DOHH2 (cell line): ENCODE results near the gene SIRT7.

ENCODE experiments used
- H3F3A ChIP-seq: fragments of 200-600 bp; sonication (generic), shearing (Covaris generic); 2 replicates; pipeline ENCODE4 v1.6.0; 2016; ENCODE audit warnings: antibody characterized with exemption, mild to moderate bottlenecking; ENCODE audit not compliant: control insufficient read depth, insufficient read depth
- H3K27ac ChIP-seq: fragments of 200-600 bp; sonication (generic); 2 replicates; pipeline ENCODE4 v1.5.1; 2014; ENCODE audit warnings: low read depth, mild to moderate bottlenecking, low read length, moderate library complexity
- H3K27me3 ChIP-seq: fragments of 200-600 bp; sonication (generic); 2 replicates; pipeline ENCODE4 v1.6.1; 2014; ENCODE audit warnings: mild to moderate bottlenecking, low read length, mixed read lengths; ENCODE audit not compliant: control insufficient read depth
- H3K36me3 ChIP-seq: fragments of 200-600 bp; sonication (generic); 2 replicates; pipeline ENCODE4 v1.6.1; 2014; ENCODE audit warnings: mild to moderate bottlenecking, low read length, moderate library complexity, mixed read lengths; ENCODE audit not compliant: control insufficient read depth
- H3K4me1 ChIP-seq: fragments of 200-600 bp; sonication (generic); 2 replicates; pipeline ENCODE4 v1.6.1; 2014; ENCODE audit warnings: mild to moderate bottlenecking, low read length, mixed read lengths; ENCODE audit not compliant: control insufficient read depth
- H3K4me2 ChIP-seq: fragments of 200-600 bp; sonication (generic); 2 replicates; pipeline ENCODE4 v1.6.0; 2014; ENCODE audit warnings: mild to moderate bottlenecking, low read length, moderate library complexity
- H3K4me3 ChIP-seq: fragments of 200-600 bp; sonication (generic); 2 replicates; pipeline ENCODE4 v1.5.1; 2014; ENCODE audit warnings: mild to moderate bottlenecking, low read length, mixed read lengths
- H3K79me2 ChIP-seq: fragments of 200-600 bp; sonication (generic); 2 replicates; pipeline ENCODE4 v1.6.1; 2014; ENCODE audit warnings: mild to moderate bottlenecking, low read length, mixed read lengths; ENCODE audit not compliant: control insufficient read depth
- H3K9me2 ChIP-seq: fragments of 200-600 bp; sonication (generic); replicated peaks from 2 replicates; pipeline ENCODE4 v1.6.1; 2014; ENCODE audit warnings: mild to moderate bottlenecking, low read length, mixed read lengths; ENCODE audit not compliant: control insufficient read depth
- H3K9me3 ChIP-seq: fragments of 200-600 bp; sonication (generic); 2 replicates; pipeline ENCODE4 v1.6.1; 2014; ENCODE audit warnings: antibody characterized with exemption, low read length, mixed read lengths; ENCODE audit not compliant: control insufficient read depth, insufficient read depth
- H4K20me1 ChIP-seq: fragments of 200-600 bp; sonication (generic); 2 replicates; pipeline ENCODE4 v1.6.0; 2014; ENCODE audit warnings: low read depth, mild to moderate bottlenecking, antibody characterized with exemption, low read length, moderate library complexity; ENCODE audit not compliant: control insufficient read depth, insufficient read depth
- EZH2phosphoT487 ChIP-seq: fragments of 200-600 bp; sonication (generic); IDR thresholded peaks from 2 replicates; pipeline ENCODE4 v1.6.1; 2017; ENCODE audit warnings: borderline replicate concordance, mild to moderate bottlenecking, antibody characterized with exemption, low read length, moderate library complexity, mixed read lengths
- TF ChIP-seq, protein P1 (sequence below): fragments of 200-600 bp; sonication (generic); IDR thresholded peaks from one replicate; pipeline ENCODE4 v1.5.1; 2014; ENCODE audit warnings: antibody characterized with exemption, mild to moderate bottlenecking, low read depth, low read length; ENCODE audit not compliant: poor library complexity, severe bottlenecking

The SIRT7 gene

DNA sequence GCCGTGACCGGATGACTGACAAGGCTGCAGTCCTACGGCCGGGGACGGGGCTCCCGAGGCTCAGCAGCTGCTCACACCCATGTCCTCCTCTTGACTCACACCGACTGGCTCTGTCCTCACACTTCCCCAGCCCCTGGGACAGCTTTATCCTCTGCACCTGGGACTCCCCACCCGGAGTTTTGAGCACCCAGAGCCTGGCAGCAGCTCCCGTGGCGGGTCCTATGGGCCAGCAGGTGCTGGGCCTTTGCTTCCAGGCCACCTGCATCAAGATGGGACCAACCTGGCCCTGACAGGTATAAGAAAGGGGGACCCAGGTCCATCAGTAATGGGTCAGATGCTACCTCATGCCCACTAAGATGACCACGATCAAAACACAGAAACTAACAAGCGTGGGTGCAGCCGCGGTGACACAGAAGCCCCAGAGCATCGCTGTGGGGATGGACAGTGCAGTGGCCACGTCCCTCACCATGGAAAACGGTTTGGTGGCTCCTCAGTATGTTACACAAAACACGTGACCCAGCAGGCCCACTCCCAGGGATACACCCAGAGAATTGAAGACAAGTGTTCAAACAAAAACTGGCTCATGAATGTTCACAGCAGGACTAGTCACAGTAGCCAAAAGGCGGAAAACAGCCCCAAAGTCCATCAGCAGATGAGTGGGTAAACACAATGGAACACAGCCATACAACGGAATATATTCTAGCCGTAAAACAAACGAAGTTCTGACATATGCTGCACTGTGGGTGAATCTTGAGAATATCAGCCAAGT lies 46.3 kb upstream of the SIRT7 start:
- Histone ChIP-seq H3K4me2 (no peak overlapping the region), H3K79me2 (no peaks in the 10 kb centered on the region), H3K4me3 (no peak overlapping the region), H4K20me1 (no peaks in the 10 kb centered on the region), H3K4me1 (peaks cover 33% of the 10 kb centered on the region), H3K9me2 (no peaks in the 10 kb centered on the region), H3K27ac (no peak overlapping the region), H3K36me3 (no peaks in the 10 kb centered on the region), H3K9me3 (no peaks in the 10 kb centered on the region), H3K27me3 (peaks cover 58% of the 10 kb centered on the region), H3F3A (no peaks in the 10 kb centered on the region)
- TF ChIP-seq, protein P1, sequence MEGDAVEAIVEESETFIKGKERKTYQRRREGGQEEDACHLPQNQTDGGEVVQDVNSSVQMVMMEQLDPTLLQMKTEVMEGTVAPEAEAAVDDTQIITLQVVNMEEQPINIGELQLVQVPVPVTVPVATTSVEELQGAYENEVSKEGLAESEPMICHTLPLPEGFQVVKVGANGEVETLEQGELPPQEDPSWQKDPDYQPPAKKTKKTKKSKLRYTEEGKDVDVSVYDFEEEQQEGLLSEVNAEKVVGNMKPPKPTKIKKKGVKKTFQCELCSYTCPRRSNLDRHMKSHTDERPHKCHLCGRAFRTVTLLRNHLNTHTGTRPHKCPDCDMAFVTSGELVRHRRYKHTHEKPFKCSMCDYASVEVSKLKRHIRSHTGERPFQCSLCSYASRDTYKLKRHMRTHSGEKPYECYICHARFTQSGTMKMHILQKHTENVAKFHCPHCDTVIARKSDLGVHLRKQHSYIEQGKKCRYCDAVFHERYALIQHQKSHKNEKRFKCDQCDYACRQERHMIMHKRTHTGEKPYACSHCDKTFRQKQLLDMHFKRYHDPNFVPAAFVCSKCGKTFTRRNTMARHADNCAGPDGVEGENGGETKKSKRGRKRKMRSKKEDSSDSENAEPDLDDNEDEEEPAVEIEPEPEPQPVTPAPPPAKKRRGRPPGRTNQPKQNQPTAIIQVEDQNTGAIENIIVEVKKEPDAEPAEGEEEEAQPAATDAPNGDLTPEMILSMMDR = no peak
- TF ChIP-seq EZH2phosphoT487 = no peak

DNA sequence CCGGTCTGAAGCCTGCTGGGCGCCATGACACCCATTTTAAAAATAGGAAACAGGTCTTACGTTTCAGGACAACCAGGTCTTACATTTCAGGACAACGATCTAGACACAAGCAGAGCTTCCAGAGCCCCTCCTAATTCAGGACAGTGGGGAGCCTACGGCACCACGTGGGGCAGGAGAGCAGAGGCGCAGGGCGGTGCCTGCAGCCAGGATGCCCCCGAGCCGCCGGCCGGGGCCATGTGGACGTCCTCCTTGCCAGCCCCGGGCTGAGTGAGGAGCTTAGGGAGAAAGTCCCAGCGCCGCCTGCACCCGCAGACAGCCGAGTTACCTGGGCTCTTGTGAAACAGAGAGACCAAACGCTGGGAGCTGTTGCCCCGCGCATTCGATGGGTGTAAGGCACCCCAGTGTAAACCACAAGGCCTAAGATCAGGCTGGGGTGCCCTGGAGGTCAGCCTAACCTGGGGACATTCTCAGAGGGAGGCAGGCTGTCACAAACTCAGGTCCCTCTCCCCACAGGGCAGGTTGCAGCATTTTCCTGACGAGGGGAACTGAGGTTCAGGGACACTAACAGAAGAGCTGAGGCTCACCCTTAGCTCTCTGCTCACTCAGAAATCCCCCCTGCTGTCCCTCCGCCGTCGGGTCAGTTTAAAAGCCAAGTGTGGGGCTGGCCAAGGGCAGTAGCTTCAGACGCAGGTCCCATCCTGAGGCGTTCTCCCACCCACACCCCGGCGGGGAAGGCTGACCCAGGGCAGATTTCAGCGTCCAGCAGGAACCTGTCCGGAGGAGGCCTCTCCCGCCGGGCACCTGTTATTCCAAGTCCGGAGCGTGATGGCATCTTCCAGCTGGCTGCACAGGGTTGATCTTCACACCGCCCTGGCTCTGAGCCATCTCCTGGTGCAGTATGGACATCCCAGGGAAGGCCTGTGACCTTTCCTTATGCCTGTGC lies 44.8 kb upstream of the SIRT7 start:
- TF ChIP-seq, protein P1 = no peak
- no peak for TF ChIP-seq EZH2phosphoT487
- H3K27me3 ChIP-seq = peaks cover 72% of the 10 kb centered on the region
- H3K79me2 ChIP-seq = no peaks in the 10 kb centered on the region
- H3K36me3 ChIP-seq = no peaks in the 10 kb centered on the region
- peaks cover 23% of the 10 kb centered on the region for H3K4me1 ChIP-seq
- H3K27ac ChIP-seq = no peak overlapping the region
- H3K9me3 ChIP-seq = no peaks in the 10 kb centered on the region
- no peaks in the 10 kb centered on the region for H3F3A ChIP-seq
- no peak overlapping the region for H3K4me3 ChIP-seq
- H3K9me2 ChIP-seq = no peaks in the 10 kb centered on the region
- H3K4me2 ChIP-seq = no peak overlapping the region
- H4K20me1 ChIP-seq = no peaks in the 10 kb centered on the region

DNA sequence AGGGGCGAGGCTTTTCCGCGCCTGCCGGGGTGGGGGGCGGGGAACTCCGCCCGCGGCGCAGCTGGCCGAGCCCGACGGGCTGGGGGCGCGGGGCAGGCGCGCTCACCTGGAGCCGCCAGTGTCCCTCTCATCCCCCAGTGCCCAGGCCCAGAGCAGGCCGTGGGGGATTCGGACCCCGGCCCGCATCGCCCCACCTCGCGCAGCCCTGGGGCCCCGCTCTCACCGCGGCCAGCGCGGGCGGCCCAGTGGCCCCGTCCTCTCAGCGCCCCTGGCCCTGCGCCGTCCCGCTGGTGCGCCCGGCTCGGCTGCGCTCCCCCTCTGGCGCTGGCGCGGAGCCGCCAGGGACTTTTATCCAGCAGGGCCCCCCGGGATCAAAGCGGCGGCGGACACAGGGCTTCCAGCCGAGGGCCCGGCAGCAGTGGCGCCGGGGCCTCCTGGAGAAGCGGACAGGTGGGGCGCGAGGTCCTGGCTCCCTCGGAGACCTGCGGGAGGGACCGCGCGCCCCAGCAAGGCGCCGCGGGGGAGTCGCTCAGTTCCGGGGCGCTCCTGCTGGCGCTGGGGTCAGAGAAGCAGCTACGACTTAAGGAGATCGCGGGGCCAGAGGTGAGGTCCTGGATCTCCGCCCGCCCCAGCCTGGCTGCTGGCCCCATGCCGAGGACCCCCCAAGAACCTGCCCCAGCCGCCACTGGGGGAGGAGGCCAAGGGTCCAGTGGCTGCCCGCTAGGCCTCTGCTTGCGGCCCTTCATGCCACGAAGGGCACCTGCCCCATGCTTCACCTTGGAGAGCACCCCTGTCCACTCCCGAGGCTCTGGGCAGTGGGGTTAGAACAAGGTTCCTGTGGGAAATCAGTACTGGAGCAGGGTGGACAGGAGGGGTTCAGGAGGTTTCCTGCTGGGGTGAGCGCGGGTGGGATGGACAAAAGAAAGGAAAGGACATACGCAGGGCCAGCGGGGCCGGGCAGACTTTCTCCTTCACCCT lies 43.8 kb upstream of the SIRT7 start:
- no peaks in the 10 kb centered on the region for H3K9me2 ChIP-seq
- H4K20me1 ChIP-seq = no peaks in the 10 kb centered on the region
- H3K79me2 ChIP-seq = no peaks in the 10 kb centered on the region
- H3K4me2 ChIP-seq = no peak overlapping the region
- H3K27ac ChIP-seq = no peak overlapping the region
- no peak overlapping the region for H3K4me3 ChIP-seq
- TF ChIP-seq EZH2phosphoT487 = no peak
- TF ChIP-seq, protein P1 = no peak
- H3K27me3 ChIP-seq = peaks cover 64% of the 10 kb centered on the region
- H3F3A ChIP-seq = no peaks in the 10 kb centered on the region
- H3K36me3 ChIP-seq = no peaks in the 10 kb centered on the region
- peaks cover 14% of the 10 kb centered on the region for H3K4me1 ChIP-seq
- no peaks in the 10 kb centered on the region for H3K9me3 ChIP-seq
